ENCODE measurements around the gene FXN.
"Not testable (repeated sequence)": the region's sequence is repeated elsewhere in the genome, so short reads cannot be mapped to it uniquely, and the experiment has no call there.

The FXN gene

DNA sequence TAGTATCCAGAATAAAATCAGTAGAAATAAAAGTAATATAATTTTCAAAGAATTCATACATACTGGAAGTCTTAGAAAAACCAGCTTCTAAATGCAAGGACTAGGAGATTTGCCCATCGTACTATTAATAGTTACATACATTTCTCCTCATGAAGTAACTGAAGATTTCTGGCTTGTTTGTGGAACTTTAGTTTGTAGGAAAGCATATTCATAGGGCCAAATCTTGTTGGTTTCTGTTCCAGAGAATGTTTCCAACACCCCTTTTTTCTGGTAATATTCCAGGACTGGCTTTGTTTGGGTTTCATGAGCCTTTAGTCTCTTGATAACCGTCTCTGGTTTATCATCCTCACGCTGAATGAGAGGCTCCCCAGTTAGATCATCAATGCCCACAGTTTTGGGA lies 72.2 kb downstream of the FXN start:
- no peak for FAIRE-seq

DNA sequence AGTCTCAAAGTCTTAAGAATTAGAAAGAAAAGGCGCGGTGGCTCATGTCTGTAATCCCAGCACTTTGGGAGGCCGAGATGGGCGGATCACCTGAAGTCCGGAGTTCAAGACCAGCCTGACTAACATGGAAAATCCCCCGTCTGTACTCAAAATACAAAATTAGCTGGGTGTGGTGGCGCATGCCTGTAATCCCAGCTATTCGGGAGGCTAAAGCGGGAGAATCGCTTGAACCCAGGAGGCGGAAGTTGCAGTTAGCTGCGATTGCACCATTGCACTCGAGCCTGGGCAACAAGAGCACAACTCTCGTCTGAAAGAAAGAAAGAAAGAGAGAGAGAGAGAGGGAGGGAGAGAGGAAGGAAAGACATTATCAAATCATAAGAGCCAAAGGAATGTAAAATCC lies 73.2 kb downstream of the FXN start:
- not testable (repeated sequence) for FAIRE-seq

DNA sequence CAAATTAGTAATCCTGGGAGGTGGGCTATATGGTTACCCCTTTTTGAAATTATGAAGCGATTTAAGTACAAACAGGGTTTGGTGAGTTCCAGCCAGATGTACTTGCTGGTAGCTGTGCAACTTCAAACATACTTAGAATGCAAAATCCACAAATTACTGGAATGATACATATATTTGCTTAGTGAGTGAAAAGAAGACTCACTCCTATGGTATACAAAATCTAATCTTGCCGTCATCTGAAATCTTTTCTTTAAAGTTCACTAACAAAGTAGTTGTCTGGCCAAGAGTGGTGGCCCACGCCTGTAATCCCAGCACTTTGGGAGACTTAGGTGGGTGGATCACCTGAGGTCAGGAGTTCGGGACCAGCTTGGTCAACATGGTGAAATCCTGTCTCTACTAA lies 73.6 kb downstream of the FXN start:
- no peak for FAIRE-seq

DNA sequence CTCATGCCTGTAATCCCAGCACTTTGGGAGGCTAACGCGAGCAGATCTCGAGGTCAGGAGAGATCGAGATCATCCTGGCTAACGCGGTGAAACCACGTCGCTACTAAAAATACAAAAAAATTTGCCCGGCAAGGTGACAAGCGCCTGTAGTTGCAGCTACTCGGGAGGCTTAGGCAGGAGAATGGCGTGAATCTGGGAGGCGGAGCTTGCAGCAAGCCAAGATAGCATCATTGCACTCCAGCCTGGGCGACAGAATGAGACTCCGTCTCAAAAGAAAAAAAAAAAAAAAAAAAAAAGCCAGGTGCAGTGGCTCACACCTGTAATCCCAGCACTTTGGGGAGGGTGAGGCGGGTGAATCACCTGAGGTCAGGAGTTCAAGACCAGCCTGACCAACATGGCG lies 77.1 kb downstream of the FXN start:
- not testable (repeated sequence) for FAIRE-seq

DNA sequence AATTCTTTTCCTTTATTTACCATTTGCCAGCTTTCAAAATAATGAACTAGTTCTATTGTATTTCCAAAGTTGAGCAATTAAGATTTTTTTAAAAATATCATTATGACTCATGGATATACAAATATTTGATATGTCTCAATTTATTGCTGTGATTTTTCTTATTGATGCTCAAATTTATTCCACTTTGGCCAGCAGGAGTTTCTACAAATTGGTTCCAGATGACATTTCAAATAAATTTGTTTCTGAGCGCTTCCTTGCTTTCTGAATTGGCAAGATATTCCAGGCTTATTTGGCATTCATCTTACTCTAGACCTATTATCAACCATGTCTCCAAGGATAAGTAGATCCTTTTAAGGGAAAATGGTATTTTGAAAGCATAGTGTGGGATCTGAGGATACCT lies 80.1 kb downstream of the FXN start:
- no peak for FAIRE-seq

DNA sequence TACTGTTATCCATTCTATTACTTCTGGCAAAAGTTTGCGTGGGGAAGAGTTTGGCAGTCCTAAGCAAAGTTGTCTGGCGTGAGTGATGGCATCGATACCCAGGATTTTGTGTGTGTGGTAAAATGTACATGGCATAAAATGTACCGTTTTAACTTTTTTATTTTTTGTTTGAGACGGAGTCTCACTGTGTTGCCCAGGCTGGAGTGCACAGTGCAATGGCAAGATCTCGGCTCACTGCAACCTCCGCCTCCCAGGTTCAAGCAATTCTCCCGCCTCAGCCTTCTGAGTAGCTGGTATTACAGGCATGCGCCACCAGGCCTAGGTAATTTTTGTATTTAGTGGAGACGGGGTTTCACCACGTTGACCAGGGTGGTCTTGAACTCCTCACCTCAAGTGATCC lies 83.1 kb downstream of the FXN start:
- no peak for FAIRE-seq

DNA sequence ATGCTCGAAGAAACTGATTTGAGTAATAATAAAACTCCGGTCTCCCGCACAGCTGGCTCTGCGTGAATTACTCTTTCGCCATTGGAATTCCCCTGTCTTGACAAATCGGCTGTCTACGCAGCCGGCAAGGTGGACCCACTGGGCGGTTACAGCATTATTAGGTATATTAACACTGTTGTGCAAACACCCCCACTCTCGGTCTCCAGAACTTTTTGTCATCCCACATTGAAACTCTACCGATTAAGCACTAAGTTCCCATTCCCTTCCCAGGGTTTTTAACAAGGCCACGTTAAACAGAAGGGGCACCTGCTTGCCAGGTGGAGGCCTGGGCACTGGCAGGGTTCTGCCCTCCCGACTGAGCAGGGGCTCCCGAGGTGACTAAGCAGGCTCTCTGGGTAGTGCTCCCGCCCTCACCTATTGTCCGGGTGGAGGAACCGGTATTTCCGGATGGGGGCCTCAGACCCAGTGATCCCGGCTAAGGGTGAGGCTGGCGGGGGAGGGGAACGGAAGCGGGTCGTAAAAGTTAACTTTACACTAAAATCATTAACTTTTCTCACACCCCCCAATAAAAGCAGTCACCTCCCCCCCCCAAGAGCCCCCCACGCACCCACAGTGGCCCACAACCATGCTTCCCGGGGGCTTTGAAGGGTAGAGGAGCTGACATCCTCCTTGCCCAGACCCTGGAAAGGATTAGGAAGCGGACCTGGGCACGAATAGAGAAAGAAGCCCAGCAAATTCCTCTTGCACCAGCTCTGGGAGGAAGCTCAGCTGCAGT lies 85.0 kb downstream of the FXN start:
- no peak for FAIRE-seq

DNA sequence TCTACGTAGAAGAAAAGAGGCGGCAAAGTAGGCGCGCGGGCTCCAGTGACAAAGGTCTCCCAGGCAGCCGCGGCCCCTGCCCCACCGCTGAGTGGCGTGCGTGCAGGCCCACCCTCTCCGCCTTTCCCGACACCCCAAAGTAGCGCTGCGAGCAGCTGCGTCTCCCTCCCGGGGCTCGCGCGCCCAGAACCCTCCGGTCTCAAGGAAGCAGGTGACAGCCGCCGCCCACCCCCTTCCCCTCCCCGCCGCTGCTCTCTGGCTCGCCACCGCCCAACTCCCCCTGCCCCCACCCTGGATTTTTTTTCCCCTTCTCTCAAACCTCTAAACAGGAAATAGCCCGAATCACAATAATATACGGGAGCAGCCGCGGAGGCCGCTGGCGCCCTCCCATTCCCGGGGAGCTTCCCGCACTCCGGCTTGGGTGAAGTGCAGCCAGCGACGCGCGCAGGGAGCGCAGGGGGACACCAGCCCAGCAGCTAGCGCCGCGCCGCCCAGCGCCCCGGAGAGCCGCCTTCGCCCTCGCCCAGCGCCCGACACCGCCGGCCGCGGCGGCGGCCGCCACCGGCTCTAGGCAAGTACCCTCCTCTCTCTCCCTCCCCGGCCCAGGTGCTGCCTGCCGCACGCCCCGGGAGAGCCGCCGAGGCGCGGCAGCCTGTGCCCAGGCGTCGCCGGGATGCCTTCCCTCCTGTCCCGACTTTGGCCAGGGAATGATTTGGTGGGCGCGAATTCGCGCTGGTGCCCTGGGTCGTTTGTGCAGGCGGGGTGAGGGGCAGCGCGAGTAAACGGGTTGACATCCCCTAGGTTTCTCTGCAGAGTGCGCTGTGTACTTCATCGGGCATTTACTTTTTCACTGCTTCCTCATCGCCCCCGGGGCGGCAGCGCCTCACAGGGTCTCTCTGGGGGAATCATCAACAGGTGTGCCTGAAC lies 85.9 kb downstream of the FXN start:
- no peak for FAIRE-seq

DNA sequence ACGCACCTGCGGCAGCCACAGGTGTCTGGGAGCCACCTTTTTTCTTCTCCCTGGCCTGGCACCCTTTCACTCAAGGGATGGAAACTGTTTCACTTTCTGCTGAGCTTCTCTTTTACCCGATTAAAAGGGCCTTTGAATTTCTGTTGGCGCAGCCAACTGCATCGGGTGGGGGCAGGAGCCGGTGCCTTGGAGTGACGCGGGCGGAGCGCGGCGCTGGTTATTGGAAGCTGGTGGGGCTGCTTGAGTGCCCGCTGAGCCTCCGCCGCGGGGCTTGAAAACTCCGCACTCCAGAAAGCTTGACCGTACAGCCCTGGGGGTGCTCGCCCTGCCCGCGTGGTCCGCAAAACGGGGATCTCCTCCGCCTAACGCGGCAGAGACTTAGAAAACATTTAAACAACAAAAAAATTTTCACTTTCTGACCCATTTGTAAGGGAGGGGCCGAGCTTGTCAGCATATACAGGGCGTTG lies 86.6 kb downstream of the FXN start:
- no peak for FAIRE-seq

DNA sequence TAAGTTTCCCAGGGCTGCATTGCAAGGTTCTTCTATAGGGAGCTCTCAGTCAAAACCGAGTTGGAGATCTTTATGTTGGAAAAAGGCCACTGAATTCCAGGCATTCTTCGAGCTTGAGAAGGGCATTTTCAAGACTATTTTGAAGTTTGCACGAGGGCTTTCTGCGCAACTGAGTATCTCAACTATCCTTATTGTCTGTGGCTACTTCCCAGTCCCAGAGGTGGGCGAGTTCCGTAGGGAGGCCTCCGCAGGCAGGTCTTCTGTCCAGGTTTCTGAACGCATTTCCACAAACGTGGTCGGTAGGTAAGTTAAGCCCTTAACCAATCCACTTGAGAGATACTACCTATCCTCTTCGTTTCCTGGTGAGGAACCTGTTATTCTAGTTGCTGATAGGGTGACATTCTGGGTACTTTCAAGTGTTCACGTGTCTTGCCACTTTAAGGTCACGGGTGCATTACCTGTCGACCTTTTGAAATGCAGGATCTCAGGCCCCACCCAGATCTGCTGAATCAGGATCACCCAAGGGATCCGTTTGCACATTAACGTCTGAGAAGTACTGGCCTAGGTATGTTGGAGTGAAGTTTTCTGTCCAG lies 87.1 kb downstream of the FXN start:
- no peak for FAIRE-seq

DNA sequence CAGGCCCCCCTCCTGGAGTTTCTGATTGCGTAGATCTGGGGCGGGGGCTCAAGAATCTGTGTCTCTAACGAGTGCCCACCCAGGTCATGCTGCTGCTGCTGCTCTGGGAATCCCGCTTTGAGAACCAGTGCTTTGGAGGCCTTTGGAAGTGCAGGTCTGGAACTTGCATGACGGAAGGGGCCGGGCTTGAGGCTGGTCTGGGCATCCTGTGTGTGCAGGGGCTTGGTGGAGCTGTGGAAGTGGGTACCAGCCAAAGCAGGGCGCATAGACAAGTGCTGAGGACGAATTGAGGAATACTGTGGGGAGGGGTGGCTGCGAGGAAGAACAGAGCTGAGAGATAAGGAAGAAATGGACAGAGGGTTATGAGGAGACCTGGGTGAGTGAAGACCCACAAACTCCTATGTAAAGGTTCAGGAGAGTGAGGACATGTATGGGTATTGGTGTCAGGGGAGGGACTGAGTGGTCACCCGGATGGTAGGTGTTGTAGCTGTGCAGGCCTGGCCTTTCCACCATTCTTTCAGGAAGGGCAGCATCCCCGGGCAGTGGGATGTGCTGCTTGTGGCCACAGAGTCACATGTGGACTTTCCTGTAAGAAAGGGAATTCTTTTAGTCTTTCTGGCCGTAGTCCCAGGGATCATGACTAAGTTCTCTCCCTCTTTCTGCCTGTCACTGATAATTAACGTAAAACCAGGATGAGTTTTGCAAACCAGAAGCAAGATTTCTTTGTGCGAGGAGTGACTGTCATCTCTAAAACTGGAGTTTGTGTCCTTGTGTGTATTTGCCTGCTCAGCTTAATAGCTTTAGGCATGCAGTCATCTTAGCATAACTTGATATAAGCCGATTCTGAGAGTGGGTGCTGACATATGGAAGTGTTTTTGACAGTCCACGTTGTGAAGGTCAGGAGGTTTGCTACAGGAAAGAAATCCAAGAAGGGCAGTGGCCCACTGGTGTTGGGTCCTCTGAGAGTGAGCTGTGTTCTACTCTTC lies 95.2 kb downstream of the FXN start:
- FAIRE-seq: no peak

DNA sequence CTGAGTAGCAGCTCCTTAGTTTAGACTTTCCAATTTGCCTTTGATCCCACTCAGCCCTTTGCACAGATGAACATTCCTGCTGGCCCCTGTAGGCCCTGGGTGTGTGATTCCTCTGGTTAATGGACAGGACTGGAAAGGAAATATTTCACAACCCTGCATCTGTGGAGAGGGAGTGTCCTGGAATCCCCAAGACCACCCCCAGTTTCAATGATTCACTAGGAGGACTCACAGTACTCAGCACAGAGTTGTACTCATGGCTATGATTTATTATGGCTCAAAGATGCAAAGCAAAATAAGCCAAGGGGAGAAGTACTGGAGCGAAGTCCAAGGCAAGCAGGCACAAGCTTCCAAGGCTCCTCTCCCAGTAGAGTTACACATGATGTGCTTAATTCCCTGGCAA lies 96.1 kb downstream of the FXN start:
- no peak for FAIRE-seq

DNA sequence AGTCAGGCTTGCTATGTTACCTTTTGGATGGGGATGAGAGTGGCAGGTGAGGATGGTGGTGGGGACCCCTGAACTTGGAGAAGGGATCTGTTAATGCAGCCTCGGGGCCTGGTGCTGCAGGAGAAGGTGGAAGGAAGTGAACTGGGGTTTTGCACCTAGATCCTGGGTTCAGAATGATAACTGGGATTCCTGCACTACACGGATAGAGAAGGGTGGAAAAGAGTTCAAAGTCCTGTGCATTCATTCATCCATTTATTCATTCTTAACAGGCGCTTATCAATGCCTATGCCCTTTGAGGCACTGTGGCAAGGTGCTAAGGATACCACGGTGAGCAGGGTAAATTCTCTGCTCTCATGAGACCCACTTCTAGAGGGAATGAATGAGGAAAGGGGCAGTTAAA lies 96.8 kb downstream of the FXN start:
- no peak for FAIRE-seq

DNA sequence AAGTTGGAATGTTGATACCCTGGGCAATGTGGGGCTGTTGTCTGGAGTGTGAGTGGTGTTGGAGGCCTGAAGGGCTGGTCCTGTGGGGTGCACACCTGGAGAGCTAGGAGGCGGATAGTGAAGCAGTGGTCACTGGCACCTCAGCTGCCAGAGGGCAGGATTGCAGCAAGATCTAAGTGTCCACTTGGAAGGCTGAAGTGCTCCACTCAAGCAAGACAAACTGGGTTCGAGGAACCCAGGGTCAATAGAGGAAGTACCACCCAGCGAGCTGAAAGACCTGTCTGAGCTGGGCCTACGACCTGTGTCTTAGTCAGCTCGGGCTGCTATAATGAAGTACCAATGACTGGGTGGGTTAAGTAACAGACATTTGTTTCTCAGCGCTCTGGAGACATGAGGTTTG lies 98.9 kb downstream of the FXN start:
- no peak for FAIRE-seq

DNA sequence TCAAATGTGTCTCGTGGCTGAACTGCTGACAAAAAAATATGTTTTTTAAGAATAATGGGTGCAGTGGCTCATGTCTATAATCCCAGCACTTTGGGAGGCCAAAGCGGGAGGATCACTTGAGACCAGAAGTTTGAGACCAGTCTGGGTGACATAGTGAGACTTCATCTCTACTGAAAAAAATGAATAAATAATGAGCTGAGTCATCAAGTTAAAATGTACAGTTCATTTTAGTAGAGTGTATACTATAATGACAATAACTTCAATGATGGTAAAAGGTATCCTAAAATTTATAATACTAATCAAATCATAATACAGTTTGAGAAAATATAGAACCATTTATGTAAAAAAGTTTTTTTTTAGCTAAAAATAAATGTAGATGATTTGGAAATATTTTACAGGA lies 100.6 kb downstream of the FXN start:
- peak; percentile 19 for FAIRE-seq

DNA sequence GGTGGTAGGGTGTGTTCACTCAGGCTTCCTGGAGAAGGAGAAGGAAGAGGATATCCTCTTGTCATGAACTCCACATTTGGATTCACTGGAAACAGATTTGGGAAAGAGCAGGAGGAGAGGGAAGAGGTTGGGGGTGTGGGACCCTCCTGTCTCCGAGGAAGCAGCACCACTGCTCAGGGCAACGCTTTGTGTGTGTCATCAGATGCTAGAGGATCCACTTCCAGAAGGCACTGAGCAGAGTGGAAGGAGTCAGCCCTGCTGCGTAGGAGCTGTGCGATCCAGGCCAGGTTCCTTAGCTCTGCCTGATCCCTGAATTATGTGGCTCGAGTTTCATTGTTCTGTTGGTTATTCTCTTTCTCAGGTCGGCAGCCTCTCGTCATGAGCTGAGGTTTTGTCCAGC lies 101.2 kb downstream of the FXN start:
- no peak for FAIRE-seq

DNA sequence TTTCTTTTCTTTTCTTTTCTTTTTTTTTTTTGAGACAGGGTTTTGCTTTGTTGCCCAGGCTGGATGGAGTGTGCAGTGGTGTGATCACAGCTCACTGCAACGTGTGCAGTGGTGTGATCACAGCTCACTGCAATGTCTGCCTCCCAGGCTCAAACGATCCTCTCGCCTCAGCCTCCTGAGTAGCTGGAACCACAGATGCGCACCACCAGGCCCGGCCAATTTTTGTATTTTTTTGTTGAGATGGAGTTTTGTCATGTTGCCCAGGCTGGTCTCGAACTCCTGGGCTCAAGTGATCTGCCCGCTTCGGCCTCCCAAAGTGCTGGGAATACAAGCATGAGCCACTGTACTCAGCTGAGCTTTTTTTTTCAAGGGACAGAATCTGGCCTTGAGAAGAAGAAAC lies 101.8 kb downstream of the FXN start:
- FAIRE-seq: no peak

DNA sequence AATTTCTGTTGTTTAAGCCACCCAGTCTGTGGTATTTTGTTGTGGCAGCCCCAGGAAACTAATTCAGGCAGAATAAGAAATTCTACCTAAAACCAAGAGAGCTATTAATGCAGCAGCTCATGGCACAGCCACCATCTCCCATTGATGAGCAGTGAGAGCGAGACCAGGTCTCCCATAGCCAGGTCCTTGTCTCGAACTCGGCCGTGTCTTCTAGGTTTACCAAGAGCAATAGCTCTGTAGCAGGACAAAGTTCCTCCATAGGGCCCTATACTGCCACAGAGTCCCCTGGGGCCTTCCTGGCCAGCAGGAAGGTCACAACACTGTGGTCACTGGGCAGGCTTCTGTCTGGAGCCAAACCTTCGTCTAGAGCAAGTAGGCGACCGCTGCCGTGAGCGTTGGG lies 104.0 kb downstream of the FXN start:
- no peak for FAIRE-seq

DNA sequence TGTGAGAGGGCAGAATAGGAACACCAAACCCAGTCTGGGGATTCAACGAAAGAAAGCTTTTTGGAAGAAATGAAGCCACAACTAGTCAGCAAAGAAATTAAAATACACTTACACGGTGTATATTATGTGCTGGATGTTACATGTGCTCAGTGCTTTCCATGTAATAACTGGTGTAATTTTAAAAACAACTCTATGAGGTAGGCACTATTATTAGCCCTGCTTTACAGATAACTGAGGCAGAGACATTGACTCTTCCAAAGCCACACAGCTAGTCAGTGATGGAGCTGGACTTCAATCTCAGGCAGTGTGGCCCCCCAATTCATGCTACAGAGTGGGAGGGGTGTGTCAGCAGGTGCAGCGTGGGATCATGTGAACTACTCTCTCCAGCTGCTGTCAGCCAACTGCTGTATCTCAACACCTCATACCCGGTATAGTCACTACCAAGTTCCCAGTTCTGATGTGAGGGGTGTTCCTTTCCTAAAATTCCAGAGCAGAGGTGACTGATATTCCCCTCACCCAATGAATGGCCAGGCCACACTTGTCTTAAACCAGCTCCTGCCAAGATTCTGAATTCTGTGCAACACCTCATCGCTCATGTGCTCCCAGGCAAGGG lies 104.7 kb downstream of the FXN start:
- no peak for FAIRE-seq

DNA sequence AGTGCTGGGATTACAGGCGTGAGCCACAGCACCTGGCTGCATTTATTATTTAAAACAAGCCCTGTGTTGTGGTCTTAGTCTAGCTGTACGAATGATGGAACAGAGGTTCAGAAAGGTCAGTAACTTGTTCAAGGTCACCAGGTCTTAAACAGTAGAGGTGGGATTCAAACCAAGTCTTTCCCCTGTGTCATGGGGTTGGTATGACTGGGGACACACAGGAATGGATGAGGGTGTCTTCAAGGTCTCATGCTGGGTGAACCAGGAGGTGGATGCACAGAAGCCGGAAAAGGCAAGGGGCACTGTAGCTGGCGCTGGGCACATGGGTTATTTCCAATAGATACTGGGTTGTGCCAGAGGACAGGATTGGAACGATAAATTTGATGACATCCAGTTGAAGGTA lies 106.3 kb downstream of the FXN start:
- no peak for FAIRE-seq

DNA sequence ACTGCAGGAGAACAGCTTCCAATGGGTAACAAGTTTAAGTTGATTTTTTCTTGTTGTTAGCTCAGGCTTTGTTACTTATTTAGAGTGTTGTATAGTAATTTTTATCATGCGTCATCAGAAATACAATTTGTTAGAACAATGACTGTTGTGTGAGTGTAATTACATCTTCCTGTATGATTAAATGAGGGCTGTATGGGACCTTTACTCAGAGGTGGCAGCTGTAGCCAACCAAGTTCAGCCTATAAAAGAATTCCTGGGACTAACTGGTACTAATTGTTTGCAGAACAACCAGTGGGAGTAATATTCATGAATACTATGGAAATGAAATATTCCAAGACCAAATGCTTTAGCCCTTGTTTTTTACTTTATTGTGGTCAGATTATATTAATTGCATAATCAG lies 107.7 kb downstream of the FXN start:
- no peak for FAIRE-seq

DNA sequence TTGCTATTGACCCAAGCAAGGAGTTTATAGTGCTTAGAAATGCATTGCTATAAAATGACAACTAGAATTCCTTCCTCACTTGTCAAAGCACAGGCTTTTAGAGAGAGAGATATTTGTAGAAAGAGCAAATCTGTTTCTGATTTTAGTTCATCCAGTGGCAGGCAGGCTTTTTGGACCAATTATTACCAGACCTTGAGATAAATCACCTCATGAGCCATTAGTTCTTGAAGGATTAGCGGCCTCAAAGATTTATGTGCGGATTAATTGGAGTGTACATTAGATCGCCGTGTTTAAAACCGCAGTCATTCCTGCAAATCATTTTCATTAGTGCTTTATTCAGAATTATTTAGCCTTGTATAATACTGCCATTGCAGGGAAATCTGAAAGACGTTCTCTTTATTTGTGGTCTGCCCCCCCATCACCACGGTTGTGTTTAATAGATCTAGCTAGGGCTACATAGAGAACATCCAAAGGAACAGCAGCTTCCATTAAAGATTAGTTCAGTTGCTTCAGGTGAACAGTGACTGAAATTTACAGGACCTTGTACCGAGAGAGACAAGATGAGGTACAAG lies 109.7 kb downstream of the FXN start:
- no peak for FAIRE-seq
